Measurements from ENCODE around the gene CDCA3.

GRCh38 chr12:6866163-6866919 is 15.3 kb upstream of the CDCA3 start:
- TF ChIP-seq POLR2A (IDR thresholded peaks at IDR 0.05) (no peak), CTCF (IDR thresholded peaks at IDR 0.05) (no peak)

All from thyroid gland (tissue), 4 donors.